RWPE1 (cell line): Measurements from ENCODE around the gene PPM1M.

Experiments
- CTCF ChIA-PET: fragments of 350-600 bp; sonication (Branson Sonifier 250); formaldehyde crosslinking; extraction: SDS; loops from one replicate; lab custom pipeline; 2021; lab: Yijun Ruan, JAX
- POLR2A ChIA-PET: fragments of 400-600 bp; formaldehyde crosslinking; extraction: SDS; loops from one replicate; lab custom pipeline; 2020; ENCODE audit warnings: antibody characterized with exemption; ENCODE audit not compliant: low non-redundant PET; lab: Yijun Ruan, JAX
- DNase-seq: peaks from one replicate; pipeline ENCODE4 v3.0.0; 2012; ENCODE audit warnings: low spot score
- H3K27ac ChIP-seq: fragments of 450-650 bp; 2 replicates; pipeline ENCODE4 v1.5.1; 2017
- TF ChIP-seq, protein P1 (sequence below): fragments of 450-650 bp; conservative IDR thresholded peaks from 2 replicates; pipeline ENCODE4 v1.5.1; 2017; ENCODE audit warnings: low read depth, mild to moderate bottlenecking

The PPM1M gene

DNA sequence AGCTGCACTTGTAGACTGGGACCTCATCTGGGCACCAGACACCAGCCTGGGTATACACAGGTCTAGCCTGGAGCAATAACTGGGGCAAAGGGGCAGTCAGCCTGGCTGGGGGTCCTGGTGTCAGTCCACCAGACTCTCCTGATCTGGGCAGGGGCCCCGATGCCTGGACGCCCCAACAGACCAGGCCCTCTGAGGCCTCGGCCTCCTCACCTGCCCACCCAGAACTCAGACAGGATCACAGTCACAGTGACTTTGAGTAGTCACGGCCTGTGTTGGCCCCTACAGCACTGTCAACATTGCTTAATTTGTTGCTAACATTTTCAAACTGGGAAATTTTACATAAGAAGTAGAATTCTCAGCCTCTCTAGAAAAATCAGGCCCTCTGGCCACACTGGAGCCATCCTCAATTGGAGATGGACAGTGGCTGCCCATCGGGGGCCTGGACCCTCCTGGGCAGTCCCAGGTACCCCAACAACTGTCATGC is 12.4 kb upstream of the PPM1M start:
- no peak for DNase-seq
- peak overlapping the region; percentile 95 for H3K27ac ChIP-seq
- TF ChIP-seq, protein P1, sequence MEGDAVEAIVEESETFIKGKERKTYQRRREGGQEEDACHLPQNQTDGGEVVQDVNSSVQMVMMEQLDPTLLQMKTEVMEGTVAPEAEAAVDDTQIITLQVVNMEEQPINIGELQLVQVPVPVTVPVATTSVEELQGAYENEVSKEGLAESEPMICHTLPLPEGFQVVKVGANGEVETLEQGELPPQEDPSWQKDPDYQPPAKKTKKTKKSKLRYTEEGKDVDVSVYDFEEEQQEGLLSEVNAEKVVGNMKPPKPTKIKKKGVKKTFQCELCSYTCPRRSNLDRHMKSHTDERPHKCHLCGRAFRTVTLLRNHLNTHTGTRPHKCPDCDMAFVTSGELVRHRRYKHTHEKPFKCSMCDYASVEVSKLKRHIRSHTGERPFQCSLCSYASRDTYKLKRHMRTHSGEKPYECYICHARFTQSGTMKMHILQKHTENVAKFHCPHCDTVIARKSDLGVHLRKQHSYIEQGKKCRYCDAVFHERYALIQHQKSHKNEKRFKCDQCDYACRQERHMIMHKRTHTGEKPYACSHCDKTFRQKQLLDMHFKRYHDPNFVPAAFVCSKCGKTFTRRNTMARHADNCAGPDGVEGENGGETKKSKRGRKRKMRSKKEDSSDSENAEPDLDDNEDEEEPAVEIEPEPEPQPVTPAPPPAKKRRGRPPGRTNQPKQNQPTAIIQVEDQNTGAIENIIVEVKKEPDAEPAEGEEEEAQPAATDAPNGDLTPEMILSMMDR, result no peak
- ChIA-PET POLR2A (no interaction called here), CTCF (interaction anchor here (0.7 kb wide), 1 partner anchor 11 kb away, joined by 3 read pairs; no protein-coding TSS in a partner anchor)

DNA sequence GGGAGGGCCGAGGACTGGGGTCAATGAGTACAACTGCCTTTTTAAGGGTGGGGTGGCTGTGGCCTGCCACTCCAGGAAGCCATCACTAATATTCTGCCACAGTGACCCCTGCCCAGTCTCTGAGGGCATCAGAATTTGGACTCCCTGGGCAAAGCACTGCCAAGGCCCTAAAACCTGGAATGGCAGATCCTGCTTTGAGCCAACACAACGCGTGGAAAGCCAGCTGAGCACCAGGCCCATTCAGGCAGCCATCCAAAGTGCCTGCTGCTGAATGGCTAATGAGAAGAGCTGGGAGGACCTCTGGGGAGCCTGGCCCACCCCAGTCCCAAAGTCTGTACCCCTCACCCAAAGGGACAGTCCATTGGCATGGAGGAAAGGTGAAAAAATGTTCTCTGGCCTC is 11.6 kb upstream of the PPM1M start:
- ChIA-PET POLR2A (no interaction called here), CTCF (interaction anchor here (0.5 kb wide), 1 partner anchor 105 kb away, joined by 4 read pairs; no protein-coding TSS in a partner anchor)
- no peak for DNase-seq
- TF ChIP-seq, protein P1, result no peak
- H3K27ac ChIP-seq, result peak overlapping the region; percentile 95

DNA sequence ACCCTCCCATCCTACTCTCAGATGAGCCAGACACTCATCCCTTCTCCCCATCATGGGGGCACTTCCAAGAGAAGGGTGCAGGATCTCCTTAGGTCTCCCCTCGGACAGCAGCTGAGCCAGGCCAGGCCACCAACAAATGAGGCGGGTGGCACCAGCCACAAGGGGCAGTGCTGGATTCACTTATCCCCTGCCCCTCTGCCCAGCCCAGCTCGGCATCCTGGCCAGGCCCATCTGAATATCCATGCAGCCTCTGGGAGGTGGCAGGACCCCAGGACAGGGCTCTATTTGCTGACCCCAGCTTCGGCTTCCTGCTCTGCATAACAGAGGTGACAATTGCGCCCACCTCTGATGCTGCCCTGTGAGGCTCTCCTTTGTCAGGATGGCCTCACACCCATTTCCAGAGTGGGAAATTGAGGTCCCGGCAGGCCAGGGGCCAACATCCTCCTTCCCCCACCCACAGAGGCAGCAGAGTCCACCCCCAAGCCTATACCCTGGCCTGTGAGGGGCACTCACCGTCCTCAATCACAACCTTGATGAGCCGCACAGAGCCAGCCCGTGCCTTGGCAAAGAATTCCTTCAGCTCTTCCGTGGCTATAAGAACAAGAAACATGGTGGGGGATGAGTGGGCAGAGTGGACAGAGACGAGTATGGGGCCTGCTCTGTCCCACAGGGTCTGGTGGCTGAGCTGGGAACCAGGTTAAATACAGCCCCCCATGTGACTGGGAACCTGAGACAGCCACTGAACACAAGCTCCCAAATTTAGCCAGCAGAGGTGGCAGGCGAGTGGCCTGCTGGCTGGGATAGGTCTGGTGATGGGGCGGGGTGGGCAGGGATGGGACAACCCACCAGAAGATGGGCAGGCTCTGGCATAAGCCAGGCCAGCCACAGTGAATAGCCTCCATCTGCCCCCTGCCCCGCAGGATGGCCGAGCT is 10.8 kb upstream of the PPM1M start:
- DNase-seq, result no peak
- TF ChIP-seq, protein P1, result no peak
- H3K27ac ChIP-seq, result peak overlapping the region; percentile 95
- ChIA-PET POLR2A (interaction anchor here (0.5 to 0.9 kb wide), 2 partner anchors 21 to 64 kb away, joined by 3 to 4 read pairs; no protein-coding TSS in a partner anchor), CTCF (interaction anchor here (0.7 kb wide), 1 partner anchor 52 kb away, joined by 3 read pairs; no protein-coding TSS in a partner anchor)

DNA sequence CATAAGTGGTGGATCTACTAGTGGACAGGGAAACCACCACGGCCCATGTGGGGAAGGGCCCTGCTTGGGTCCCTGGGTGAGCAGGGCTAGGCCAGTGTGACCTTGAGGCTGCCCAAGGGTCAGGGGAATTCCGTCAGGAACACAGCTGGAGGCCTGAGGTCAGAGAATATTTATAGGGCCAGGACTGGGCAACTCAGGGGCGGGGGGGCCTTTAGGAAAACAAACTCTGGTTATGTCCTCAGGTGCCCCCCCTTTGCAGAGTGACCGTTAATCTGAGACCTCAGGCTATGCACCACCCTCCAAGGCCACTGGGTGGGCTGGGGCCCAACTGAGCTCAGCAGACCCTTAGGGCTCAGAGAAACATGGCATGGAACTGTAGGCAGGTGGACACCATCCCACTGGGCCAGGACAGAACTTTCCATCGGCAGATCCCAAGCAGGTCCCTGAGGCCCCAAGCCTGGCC is 9.1 kb upstream of the PPM1M start:
- TF ChIP-seq, protein P1, result no peak
- ChIA-PET POLR2A (no interaction called here), CTCF (interaction anchor here (0.8 kb wide), 2 partner anchors 16 to 103 kb away, joined by 3 to 5 read pairs; no protein-coding TSS in a partner anchor)
- peak overlapping the region; percentile 95 for H3K27ac ChIP-seq
- DNase-seq, result no peak

DNA sequence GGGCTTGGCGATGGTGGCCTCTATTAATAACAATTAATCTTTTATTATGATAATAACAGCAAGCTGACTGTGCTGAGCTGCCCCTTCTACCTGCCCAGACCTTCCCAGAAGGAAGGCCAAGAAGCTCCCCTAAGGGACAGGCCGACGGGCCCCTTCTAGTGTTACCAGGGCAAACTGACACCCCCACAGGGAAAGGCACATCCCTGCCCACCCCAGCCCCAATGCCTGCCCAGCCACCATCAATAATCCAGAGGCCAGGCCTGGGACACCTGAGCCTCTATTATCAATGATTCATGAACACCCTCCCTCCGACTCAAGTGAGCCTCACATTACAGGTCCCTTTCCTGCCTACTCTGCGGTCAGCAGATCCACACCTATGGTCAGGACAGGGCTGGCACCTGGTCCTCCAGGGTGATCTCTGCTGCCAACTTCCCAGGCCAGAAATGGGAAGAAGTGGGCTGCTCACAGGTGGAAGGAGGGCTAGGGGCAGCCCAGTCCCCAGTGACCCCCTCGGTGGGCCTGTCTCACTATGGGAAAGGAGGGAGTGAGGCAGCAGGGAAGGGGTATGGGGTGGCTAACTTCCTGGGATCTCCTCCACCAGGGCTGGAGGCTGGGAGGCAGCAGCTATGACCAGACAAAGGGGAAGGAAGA is 8.4 kb upstream of the PPM1M start:
- CTCF ChIA-PET, result interaction anchor here (0.8 kb wide), 2 partner anchors 17 to 102 kb away, joined by 3 to 5 read pairs; no protein-coding TSS in a partner anchor
- H3K27ac ChIP-seq, result peak overlapping the region; percentile 95
- DNase-seq, result no peak
- POLR2A ChIA-PET, result interaction anchor here (1.2 kb wide), 1 partner anchor 27 kb away, joined by 3 read pairs; no protein-coding TSS in a partner anchor
- TF ChIP-seq, protein P1, result no peak
